ENCODE measurements around the gene RAET1L. TPM values are rescaled to one million over a fixed set of nuclear protein-coding genes. Genes with fewer than 3 reads are reported as not detected.

RAET1L gene
- total and polyA plus RNA-seq, 3 donors from 2014 or later, result 0.43 TPM; not detected in 2

GRCh38 chr6:150056916-150057315 is 31.6 kb upstream of the RAET1L start:
- Histone ChIP-seq H3K27me3 (no peaks in the 10 kb centered on the region), H3K27ac (no peak overlapping the region), H3K9me3 (no peaks in the 10 kb centered on the region), H3K36me3 (ENCODE audit: low read depth, missing control alignments) (no peaks in the 10 kb centered on the region), H3K4me3 (no peak overlapping the region), H3K4me1 (no peaks in the 10 kb centered on the region)
- WGBS, 2 donors, result 56 to 61% methylated on average over 4 of the region's 4 CpGs
- intact Hi-C loops (cut with DNase I; ENCODE audit: low total_unique reads), result no loop called here
- TF ChIP-seq POLR2A (IDR thresholded peaks at IDR 0.05) (no peak), CTCF (IDR thresholded peaks at IDR 0.05) (no peak)
- no peak for DNase-seq

GRCh38 chr6:150056156-150056555 is 30.8 kb upstream of the RAET1L start:
- no peaks in the 10 kb centered on the region for H3K36me3 ChIP-seq (ENCODE audit: low read depth, missing control alignments)
- H3K27ac ChIP-seq, result no peak overlapping the region
- H3K4me1 ChIP-seq, result no peaks in the 10 kb centered on the region
- 69 to 79% methylated on average over 12 of the region's 12 CpGs for WGBS, 2 donors
- no peak for TF ChIP-seq POLR2A (IDR thresholded peaks at IDR 0.05)
- no peak for TF ChIP-seq CTCF (IDR thresholded peaks at IDR 0.05)
- H3K9me3 ChIP-seq, result no peaks in the 10 kb centered on the region
- H3K27me3 ChIP-seq, result no peaks in the 10 kb centered on the region
- intact Hi-C loops (cut with DNase I; ENCODE audit: low total_unique reads), result no loop called here
- no peak overlapping the region for H3K4me3 ChIP-seq
- no peak for DNase-seq

DNA sequence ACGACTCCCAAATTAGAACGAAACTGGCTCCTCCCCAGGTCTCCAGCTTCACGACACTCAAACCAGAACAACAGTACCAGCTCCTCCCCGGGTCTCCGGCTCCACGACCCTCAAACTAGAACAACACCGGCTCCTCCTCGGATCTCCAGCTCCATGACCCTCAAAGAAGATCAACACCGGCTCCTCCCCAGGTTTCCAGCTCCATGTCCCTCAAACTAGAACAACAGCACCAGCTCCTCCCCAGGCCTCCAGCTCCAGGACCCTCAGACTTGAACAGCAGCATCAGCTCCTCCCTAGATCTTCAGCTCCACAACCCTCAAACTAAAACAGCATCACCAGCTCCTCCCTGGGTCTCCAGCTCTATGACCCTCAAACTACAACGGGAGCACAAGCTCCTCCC is 29.8 kb upstream of the RAET1L start:
- H3K27me3 ChIP-seq, result no peaks in the 10 kb centered on the region
- WGBS, 2 donors, result 84% methylated on average over 10 of the region's 10 CpGs

DNA sequence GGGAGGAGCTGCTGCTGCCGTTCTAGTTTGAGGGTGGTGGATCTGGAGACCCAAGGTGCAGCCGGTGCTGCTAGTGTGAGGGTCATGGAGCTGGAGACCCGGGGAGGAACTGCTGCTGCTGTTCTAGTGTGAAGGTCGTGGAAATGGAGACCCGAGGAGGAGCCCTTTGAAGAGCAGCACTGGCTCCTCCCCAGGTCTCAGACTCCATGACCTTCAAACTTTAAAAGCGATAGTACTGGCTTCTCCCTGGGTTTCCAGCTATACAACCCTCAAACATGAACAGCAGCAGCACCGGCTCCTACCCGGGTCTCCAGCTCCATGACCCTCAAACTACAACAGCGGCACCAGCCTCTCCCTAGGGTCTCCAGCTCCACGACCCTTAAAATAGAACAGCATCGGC is 28.1 kb upstream of the RAET1L start:
- H3K4me1 ChIP-seq, result no peaks in the 10 kb centered on the region
- no peak overlapping the region for H3K4me3 ChIP-seq
- no peaks in the 10 kb centered on the region for H3K9me3 ChIP-seq
- WGBS, 2 donors, result 61 to 64% methylated on average over 8 to 11 of the region's 11 CpGs
- H3K36me3 ChIP-seq (ENCODE audit: low read depth, missing control alignments), result no peaks in the 10 kb centered on the region
- TF ChIP-seq CTCF (IDR thresholded peaks at IDR 0.05), result no peak
- TF ChIP-seq POLR2A (IDR thresholded peaks at IDR 0.05), result no peak
- DNase-seq, result no peak
- no peak overlapping the region for H3K27ac ChIP-seq
- H3K27me3 ChIP-seq, result no peaks in the 10 kb centered on the region
- intact Hi-C loops (cut with DNase I; ENCODE audit: low total_unique reads), result no loop called here

More for the DNA sequence above, 29.8 kb upstream of the RAET1L start:
- no peaks in the 10 kb centered on the region for H3K4me1 ChIP-seq
- TF ChIP-seq CTCF (IDR thresholded peaks at IDR 0.05) (no peak), POLR2A (IDR thresholded peaks at IDR 0.05) (no peak)
- H3K27ac ChIP-seq, result no peak overlapping the region
- no peak overlapping the region for H3K4me3 ChIP-seq
- intact Hi-C loops (cut with DNase I; ENCODE audit: low total_unique reads), result no loop called here
- no peak for DNase-seq
- no peaks in the 10 kb centered on the region for H3K9me3 ChIP-seq
- no peaks in the 10 kb centered on the region for H3K36me3 ChIP-seq (ENCODE audit: low read depth, missing control alignments)

DNA sequence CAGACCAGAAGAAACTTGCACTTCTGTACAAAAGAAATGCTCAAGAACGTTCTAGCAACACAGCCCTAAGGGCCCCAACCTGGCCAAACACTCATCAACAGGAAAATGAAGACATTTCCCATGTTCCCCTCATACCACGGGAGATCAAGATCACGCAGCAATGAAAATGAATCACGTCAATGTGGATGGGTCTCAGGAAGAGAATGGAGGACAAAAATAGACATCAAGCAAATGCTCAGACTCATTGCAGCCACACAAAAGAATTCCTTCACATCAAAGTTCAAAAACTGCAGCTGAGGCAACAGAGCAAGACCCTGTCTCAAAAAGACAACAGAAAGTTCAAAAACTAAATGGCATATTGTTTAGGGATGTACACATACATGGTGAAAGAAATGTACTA is 25.5 kb upstream of the RAET1L start:
- Histone ChIP-seq H3K4me1 (no peaks in the 10 kb centered on the region), H3K36me3 (ENCODE audit: low read depth, missing control alignments) (no peaks in the 10 kb centered on the region), H3K27me3 (no peaks in the 10 kb centered on the region), H3K9me3 (no peaks in the 10 kb centered on the region), H3K27ac (no peak overlapping the region), H3K4me3 (no peak overlapping the region)
- TF ChIP-seq POLR2A (IDR thresholded peaks at IDR 0.05) (no peak), CTCF (IDR thresholded peaks at IDR 0.05) (no peak)
- WGBS, 2 donors, result 76 to 78% methylated on average over 4 of the region's 4 CpGs
- DNase-seq, result no peak
- intact Hi-C loops (cut with DNase I; ENCODE audit: low total_unique reads), result no loop called here

Measured in testis (tissue), 3 donors.